Natural killer cell treated with Interleukin-12 subunit alpha and Interleukin-12 subunit beta and Interleukin-15 and Interleukin-18, amount 100 ng/mL, for 72 hours (primary cell): ENCODE measurements around the gene BHLHE40. TPM values are rescaled to one million over a fixed set of nuclear protein-coding genes. Genes with fewer than 3 reads are reported as not detected.

Experiments
- ATAC-seq, 2 donors: fragments of 150-1000 bp; cut with Tn5 transposase in 1 of 2; sonication (Bioruptor Pico), chemical (Tn5 transposase) in 1 of 2; 2 replicates each; pipeline ENCODE4 v1.10.0; 2021
- DNase-seq: peaks from one replicate; pipeline ENCODE4 v3.0.0; 2022; ENCODE audit warnings: low spot score
- H3K27ac Mint-ChIP-seq, 2 donors: 1 replicate in 1 of 2; 2 replicates in 1 of 2; pipeline ENCODE4 v1.8.0; 2022; ENCODE audit warnings: mixed read lengths in 2 of 2, mild to moderate bottlenecking in 1 of 2, moderate library complexity in 1 of 2
- H3K27me3 Mint-ChIP-seq, 2 donors: 1 replicate in 1 of 2; 2 replicates in 1 of 2; pipeline ENCODE4 v1.8.0; 2022; ENCODE audit warnings: mixed read lengths in 2 of 2
- H3K36me3 Mint-ChIP-seq: one replicate; pipeline ENCODE4 v1.8.0; 2022; ENCODE audit warnings: mixed read lengths
- H3K4me1 Mint-ChIP-seq, 2 donors: 1 replicate in 1 of 2; 2 replicates in 1 of 2; pipeline ENCODE4 v1.8.0; 2022; ENCODE audit warnings: low read depth in 2 of 2, mixed read lengths in 2 of 2, mild to moderate bottlenecking in 1 of 2
- H3K4me3 Mint-ChIP-seq: one replicate; pipeline ENCODE4 v1.8.0; 2022; ENCODE audit warnings: mixed read lengths
- H3K9me3 Mint-ChIP-seq: 2 replicates; pipeline ENCODE4 v1.8.0; 2022; ENCODE audit warnings: mixed read lengths
- total RNA-seq, 2 donors: library from RNA; stranded (reverse); gene quantifications; one replicate each; pipeline ENCODE4 v1.2.3, GENCODE V29; 2022

Gene BHLHE40
- total RNA-seq, 2 donors from 2014 or later, result 579 to 941 TPM

DNA sequence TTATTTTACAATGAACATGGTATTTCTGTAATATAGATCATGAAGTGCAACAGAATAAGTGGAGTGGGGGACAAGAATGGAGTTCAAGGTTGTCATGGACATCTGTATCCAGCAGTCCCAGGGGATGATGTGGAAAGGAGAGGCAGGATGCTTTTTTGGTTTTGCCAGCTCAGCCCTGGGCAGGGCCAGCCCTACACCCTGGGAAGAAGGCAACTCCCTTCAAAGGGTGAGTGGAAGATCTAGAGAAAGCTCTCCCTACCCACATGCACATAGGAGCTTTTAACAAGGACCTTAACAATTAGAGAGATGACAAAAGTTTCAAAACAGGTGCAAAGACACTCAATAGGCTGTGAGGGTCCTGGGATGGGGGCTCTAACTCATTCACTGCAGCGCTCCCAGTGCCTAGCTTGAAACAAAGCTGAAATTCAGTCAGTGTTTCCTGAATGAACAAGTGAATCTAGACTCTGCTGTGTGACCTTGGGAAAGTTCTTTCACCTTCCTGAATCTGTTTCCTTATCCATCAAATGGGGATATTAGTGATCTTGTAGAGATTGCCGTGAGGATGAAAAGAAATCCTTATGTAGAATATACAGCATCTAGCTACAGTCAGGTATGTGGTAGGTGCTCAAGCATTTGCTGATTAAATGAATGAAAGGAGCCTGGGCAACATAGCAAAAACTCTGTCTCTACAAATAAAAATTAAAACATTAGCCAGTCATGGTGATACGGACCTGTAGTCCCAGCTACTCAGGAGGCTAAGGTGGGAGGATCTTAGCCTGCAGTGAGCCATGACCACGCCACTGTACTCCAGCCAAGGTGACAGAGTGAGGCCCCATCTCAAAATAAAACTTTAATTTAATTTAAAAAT lies 14.3 kb downstream of the BHLHE40 start:
- H3K36me3 Mint-ChIP-seq, result peaks cover 4% of the 10 kb centered on the region
- DNase-seq (no peak), ATAC-seq (no peak)
- peak overlapping the region; percentile 2 for H3K4me3 Mint-ChIP-seq
- H3K4me1 Mint-ChIP-seq, result peaks cover 68 to 71% of the 10 kb centered on the region in 2 donors
- H3K27me3 Mint-ChIP-seq, result no peaks in the 10 kb centered on the region
- no peaks in the 10 kb centered on the region for H3K9me3 Mint-ChIP-seq
- peak overlapping the region; percentile 80 to 92 for H3K27ac Mint-ChIP-seq

DNA sequence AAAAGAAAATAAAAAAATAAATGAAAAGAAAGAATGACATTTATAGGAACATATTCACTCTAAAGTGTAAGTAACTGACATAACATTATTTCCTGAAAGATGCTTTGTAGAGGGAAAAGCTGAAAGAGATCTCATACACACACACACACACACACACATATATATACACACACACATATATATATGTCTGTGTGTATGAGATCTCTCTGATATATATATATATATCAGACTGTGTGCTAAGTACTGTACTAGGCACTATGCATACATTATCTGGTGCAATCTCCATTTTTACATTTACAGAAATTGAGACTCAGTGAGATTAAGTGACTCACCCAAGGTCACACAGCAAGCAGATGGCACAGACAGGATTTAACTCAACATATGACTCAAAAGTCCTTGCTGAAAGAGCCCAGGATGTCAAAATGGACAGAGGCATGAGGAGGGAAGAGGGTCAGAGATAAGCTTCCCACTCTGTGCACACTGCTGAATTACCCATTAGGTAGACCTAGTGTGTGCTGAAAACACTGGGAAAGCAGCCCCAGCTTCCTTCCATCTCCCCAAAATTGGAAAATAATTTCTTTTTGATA lies 15.0 kb downstream of the BHLHE40 start:
- H3K9me3 Mint-ChIP-seq, result no peaks in the 10 kb centered on the region
- DNase-seq, result no peak
- ATAC-seq, result peak; percentile 83 to 86
- no peaks in the 10 kb centered on the region for H3K27me3 Mint-ChIP-seq
- H3K36me3 Mint-ChIP-seq, result peaks cover 4% of the 10 kb centered on the region
- H3K4me1 Mint-ChIP-seq, result peaks cover 64 to 70% of the 10 kb centered on the region in 2 donors
- peak overlapping the region; percentile 14 for H3K4me3 Mint-ChIP-seq
- peak overlapping the region; percentile 80 to 92 for H3K27ac Mint-ChIP-seq

DNA sequence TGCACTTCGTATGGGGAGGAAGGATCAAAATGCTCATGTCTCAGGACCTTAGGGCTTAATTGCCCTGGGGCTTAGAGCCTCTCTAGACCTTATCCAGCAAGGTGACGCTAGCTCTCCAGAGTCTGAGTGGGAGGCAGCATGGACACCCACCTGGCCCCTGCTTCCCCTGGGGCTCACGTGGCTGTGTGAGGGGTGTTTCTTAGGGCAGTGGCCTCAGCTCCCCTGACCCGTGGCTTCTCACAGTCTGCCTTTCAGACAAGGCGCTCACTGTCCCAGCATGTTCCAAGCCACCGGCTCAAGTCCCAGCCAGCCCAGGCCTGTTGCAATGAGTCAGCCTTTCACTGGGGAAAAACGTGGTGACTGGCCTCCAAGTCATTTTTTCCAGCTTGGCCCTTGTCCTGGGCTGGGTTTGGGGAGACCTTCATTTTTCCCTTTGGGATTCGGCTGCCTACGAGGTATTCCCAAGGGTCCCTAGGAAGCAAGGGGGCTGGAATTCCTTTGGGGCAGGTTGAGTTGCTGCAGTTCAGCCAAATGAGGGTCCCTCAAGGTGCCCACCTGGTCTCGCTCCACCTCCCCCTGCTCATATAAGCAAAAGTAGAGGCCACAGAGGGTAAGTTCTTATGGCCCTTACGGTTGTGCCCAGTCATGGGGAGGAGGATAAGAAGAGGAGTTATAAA lies 15.7 kb downstream of the BHLHE40 start:
- DNase-seq (no peak), ATAC-seq (no peak)
- H3K36me3 Mint-ChIP-seq, result peaks cover 4% of the 10 kb centered on the region
- no peaks in the 10 kb centered on the region for H3K9me3 Mint-ChIP-seq
- no peaks in the 10 kb centered on the region for H3K27me3 Mint-ChIP-seq
- peak overlapping the region; percentile 14 for H3K4me3 Mint-ChIP-seq
- peaks cover 65 to 70% of the 10 kb centered on the region in 2 donors for H3K4me1 Mint-ChIP-seq
- peak overlapping the region; percentile 80 to 92 for H3K27ac Mint-ChIP-seq

DNA sequence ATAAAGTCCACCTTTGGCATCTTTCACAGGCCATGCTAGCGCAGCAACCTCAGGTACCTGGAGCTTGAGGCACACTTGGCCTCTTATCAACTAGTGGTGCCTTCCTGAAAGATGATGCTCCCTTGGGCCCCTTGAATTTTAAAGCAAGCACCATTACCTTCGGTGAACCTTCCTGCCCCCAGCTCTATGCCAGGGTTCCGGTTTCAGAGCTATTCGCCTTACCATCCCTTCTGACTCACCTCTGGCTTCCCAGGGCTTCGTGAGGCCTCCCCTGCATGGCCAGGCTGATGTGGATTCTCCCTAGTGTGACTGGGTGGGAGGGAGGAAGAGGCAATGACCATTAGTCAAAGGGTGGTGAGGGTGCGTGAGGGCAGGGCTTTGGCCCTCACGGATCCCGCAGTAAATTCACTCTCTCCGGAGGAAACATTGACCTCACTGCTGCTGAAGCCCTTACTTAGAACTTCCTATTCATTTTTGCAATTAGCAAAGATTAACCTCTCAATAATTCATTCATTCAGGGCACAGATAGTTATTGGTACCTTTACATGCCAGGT lies 16.3 kb downstream of the BHLHE40 start:
- no peak for ATAC-seq
- Mint-ChIP-seq H3K4me1 (peaks cover 61 to 68% of the 10 kb centered on the region in 2 donors), H3K9me3 (no peaks in the 10 kb centered on the region), H3K27me3 (no peaks in the 10 kb centered on the region), H3K36me3 (no peaks in the 10 kb centered on the region), H3K4me3 (peak overlapping the region; percentile 21), H3K27ac (peak overlapping the region; percentile 71 to 92)
- DNase-seq, result no peak

DNA sequence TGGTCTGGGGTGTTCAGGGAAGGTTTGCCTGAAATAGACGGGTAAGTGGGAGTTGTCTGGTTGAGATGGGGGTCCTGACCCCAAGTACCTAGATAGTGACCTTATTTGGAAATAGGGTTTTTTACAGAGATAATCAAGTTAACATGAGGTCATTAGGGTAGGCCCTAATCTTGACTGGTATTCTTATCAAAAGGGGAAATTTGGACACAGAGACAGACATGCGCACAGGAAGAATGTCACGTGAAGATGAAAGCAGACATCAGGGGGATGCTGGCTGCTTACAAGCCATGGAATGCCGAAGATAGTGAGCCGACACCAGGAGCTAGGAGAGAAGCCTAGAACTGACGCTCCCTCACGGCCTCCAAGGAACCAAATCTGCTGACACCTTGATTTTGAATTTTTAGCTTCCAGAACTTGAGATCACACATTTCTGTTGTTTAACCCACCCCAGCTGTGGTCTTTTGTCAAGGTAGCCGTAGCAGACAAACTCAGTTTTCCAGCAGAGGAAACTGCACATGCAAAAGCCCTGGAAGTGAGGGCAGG lies 17.1 kb downstream of the BHLHE40 start:
- DNase-seq (no peak), ATAC-seq (no peak)
- peak overlapping the region; percentile 71 to 80 for H3K27ac Mint-ChIP-seq
- no peaks in the 10 kb centered on the region for H3K36me3 Mint-ChIP-seq
- no peaks in the 10 kb centered on the region for H3K27me3 Mint-ChIP-seq
- peak overlapping the region; percentile 21 for H3K4me3 Mint-ChIP-seq
- H3K4me1 Mint-ChIP-seq, result peaks cover 64 to 73% of the 10 kb centered on the region in 2 donors
- no peaks in the 10 kb centered on the region for H3K9me3 Mint-ChIP-seq

DNA sequence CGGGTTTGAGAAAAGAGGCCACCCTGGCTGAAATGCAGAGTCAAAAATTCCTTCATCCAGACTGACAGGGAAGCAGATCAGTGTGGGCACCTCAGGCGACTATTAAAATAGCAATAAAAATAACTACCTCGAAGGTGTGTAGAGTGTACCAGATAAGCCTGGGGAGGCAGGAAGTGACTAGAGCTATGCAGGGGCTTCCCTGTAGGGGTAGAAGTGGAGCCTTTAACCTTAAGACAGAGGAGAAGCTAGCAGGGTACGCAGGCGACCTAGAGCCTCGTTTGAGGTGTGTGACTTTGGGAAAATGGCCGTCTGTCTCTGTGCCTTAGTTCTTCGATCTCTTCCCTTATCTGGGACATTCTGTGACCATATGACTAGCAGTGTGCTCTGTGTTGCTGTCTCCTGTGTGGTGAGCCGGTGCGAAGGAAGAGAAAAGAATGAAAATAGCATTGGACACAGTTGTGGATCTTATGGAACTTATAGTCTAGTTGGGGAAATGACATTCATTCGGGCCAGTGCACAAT lies 17.6 kb downstream of the BHLHE40 start:
- Mint-ChIP-seq H3K4me1 (peaks cover 68 to 78% of the 10 kb centered on the region in 2 donors), H3K9me3 (no peaks in the 10 kb centered on the region), H3K4me3 (peak overlapping the region; percentile 53), H3K27me3 (no peaks in the 10 kb centered on the region), H3K36me3 (no peaks in the 10 kb centered on the region), H3K27ac (peak overlapping the region; percentile 71 to 80)
- no peak for ATAC-seq
- DNase-seq, result no peak

DNA sequence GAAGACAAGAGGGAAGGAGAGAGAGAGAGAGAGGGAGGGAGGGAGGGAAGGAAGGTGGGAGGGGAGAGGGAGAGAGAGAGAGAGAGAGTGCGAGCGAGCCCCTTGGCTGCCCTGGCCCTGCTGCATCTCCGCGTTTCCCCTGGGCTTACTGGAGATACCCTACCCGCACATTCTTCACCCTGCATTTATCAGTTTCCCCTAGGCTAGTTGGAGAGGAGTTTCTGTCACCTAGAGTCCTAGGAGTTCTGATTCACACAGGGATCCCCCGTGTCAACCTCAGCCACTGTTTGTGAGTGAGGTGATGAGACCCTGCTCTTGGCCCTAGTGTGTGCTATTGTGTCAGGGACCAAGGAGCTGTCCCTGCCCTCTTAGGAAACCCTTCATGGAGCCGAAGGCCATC lies 18.7 kb downstream of the BHLHE40 start:
- peaks cover 68 to 79% of the 10 kb centered on the region in 2 donors for H3K4me1 Mint-ChIP-seq
- no peaks in the 10 kb centered on the region for H3K36me3 Mint-ChIP-seq
- DNase-seq, result no peak
- no peak for ATAC-seq
- no peaks in the 10 kb centered on the region for H3K9me3 Mint-ChIP-seq
- H3K4me3 Mint-ChIP-seq, result no peak overlapping the region
- H3K27ac Mint-ChIP-seq, result peak overlapping the region; percentile 93 to 95
- no peaks in the 10 kb centered on the region for H3K27me3 Mint-ChIP-seq

DNA sequence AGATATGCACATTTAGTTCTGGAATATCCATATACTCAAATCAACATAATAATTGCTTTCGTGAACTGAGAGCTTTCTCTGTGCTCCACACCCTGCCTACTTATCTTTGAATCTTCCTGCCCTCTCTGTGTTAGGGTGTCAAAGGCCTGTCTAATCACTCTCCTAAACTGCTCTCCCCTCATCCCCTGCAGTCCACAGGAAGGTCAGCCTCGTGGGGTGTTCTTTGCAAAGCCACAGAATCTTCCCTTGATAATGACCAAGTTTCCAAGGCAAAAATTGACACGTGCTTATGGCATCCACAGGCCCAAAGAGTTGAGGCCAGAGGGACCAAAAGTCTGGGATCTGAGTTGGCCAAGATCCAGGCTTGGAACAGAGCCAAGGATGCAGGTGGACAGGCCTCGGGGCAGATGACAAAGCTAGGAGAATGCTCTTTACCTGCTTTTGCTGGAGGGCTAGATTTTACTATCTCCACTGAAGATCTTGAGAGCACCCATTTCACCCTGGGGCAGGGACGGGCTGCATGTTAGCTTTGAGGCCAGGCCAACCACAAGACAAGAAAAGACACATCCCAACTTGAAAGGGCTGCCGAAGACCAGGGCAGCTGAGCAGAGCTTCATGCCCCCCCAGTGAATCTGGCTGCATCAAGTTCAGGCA lies 20.4 kb downstream of the BHLHE40 start:
- DNase-seq, result no peak
- H3K27ac Mint-ChIP-seq, result peak overlapping the region; percentile 93 to 95
- ATAC-seq, result no peak

DNA sequence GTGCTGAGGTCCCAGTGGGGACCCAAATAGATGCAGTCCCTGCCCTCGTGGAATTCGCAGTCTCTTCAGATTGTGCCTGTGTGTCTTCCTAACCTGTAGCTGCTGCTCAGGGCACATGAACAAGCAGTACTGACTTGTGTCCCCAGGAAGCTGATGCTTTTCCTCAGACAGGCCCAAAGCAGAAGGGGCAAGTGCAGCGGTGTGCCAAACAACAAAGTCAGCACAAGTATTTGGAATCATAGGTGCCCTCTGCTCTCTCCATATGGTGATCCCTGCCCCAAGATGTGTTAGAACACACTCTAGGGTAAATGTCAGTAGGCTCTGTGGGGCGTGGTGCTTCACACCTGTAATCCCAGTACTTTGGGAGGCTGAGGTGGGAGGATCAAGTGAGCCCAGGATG lies 21.9 kb downstream of the BHLHE40 start:
- peaks cover 68 to 73% of the 10 kb centered on the region in 2 donors for H3K4me1 Mint-ChIP-seq
- H3K4me3 Mint-ChIP-seq, result peak overlapping the region; percentile 35
- ATAC-seq (no peak), DNase-seq (no peak)
- H3K9me3 Mint-ChIP-seq, result no peaks in the 10 kb centered on the region
- no peaks in the 10 kb centered on the region for H3K27me3 Mint-ChIP-seq
- H3K36me3 Mint-ChIP-seq, result no peaks in the 10 kb centered on the region
- H3K27ac Mint-ChIP-seq, result peak overlapping the region; percentile 93 to 95

More for the DNA sequence above, 20.4 kb downstream of the BHLHE40 start:
- Mint-ChIP-seq H3K4me3 (peak overlapping the region; percentile 57), H3K9me3 (no peaks in the 10 kb centered on the region), H3K27me3 (no peaks in the 10 kb centered on the region), H3K36me3 (no peaks in the 10 kb centered on the region), H3K4me1 (peaks cover 64 to 69% of the 10 kb centered on the region in 2 donors)

DNA sequence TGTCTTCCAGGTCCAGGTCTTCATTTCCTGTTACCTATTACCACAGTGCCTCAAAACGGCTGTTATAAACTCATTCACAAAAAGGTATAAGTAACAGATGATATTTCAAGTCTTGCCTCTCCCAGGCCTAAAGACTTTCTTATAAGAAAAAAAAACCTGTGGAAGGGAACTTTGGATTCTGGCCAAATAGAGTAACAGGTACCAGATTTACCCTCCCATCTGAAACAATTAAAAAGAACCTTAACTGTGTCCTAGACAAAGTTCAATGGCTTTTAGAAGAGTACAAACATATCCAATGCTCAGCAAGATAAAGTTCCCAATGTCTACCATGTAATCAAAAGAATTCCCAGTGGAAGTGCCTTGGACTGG lies 22.6 kb downstream of the BHLHE40 start:
- Mint-ChIP-seq H3K4me1 (peaks cover 67 to 74% of the 10 kb centered on the region in 2 donors), H3K36me3 (no peaks in the 10 kb centered on the region), H3K9me3 (no peaks in the 10 kb centered on the region), H3K27ac (peak overlapping the region; percentile 93 to 95), H3K27me3 (no peaks in the 10 kb centered on the region), H3K4me3 (peak overlapping the region; percentile 35)
- no peak for ATAC-seq
- DNase-seq, result no peak

DNA sequence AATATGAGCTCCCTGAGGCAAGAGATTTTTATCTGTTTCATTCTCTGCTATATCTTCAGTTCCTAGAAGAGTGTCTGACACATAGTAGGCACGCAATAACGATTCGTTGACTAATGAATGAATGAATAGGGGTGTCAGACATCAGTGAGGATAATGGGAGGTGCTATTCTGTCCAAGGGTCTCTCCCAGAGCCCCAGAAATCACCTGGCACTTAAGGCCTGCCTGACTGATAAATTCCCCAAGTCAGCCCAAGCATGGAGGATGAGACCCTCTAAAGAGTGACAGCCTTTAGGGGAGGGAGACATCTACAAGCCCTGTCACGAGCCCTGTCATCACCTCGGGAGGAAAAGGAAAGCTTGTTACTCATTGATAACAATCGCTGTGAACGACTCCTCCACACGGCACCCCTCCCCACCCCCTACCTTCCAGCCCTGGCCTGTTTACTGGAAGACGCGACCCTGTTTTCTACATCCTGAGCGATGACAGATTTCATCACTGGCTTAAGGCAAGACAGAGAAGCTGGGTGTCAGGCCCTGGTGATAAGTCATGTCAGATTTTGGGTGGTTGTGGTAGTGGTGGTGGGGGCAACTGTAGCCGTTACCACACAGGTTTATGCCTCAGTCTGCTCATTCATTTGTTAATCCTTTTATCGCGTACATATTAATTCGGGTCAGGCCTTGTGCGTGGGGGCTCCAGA lies 23.1 kb downstream of the BHLHE40 start:
- ATAC-seq (peak; percentile 87 to 88), DNase-seq (peak; percentile 96)
- Mint-ChIP-seq H3K27me3 (no peaks in the 10 kb centered on the region), H3K4me1 (peaks cover 68 to 76% of the 10 kb centered on the region in 2 donors), H3K27ac (peak overlapping the region; percentile 93 to 95), H3K9me3 (no peaks in the 10 kb centered on the region), H3K36me3 (no peaks in the 10 kb centered on the region), H3K4me3 (peak overlapping the region; percentile 35)

DNA sequence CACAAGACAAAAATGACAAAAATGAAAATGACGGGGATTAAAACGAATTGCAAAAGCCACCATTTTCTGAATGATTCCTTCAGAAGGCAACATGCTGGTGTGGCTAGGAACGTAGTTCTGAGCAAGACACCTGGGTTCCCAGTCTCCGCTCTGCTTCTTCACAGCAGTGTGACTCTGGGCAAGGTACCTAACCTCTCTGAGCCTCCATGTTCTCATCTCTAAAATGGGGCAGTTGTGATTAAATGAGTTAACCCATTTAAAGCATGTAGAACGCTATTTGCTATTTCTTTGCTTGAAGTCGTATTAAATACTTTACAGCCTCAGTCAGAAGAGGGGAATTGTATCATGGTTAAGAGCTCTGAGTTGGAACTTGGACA lies 23.6 kb downstream of the BHLHE40 start:
- no peaks in the 10 kb centered on the region for H3K9me3 Mint-ChIP-seq
- peaks cover 70 to 77% of the 10 kb centered on the region in 2 donors for H3K4me1 Mint-ChIP-seq
- H3K27ac Mint-ChIP-seq, result peak overlapping the region; percentile 93 to 95
- H3K27me3 Mint-ChIP-seq, result no peaks in the 10 kb centered on the region
- no peaks in the 10 kb centered on the region for H3K36me3 Mint-ChIP-seq
- ATAC-seq (peak in 1 of 2 donors; percentile 1), DNase-seq (no peak)
- H3K4me3 Mint-ChIP-seq, result peak overlapping the region; percentile 35
